HG02840 (cell line): ENCODE measurements around the gene ZDHHC11.
"Not testable (repeated sequence)": the region's sequence is repeated elsewhere in the genome, so short reads cannot be mapped to it uniquely, and the experiment has no call there.

ENCODE experiments used
- ATAC-seq: cut with Tn5 transposase; IDR thresholded peaks from one replicate; pipeline ENCODE4 v1.9.1; 2021; ENCODE audit warnings: mild to moderate bottlenecking, moderate library complexity, moderate number of reproducible peaks; ENCODE audit not compliant: unreplicated experiment, low FRiP score

ZDHHC11 gene

GRCh38 chr5:780571-780970 lies 70.2 kb downstream of the ZDHHC11 start:
- not testable (repeated sequence) for ATAC-seq

- ATAC-seq, result not testable (repeated sequence)
These were observed 71.8 kb downstream of the ZDHHC11 start for GRCh38 chr5:778967-779366.

- ATAC-seq, result not testable (repeated sequence)
These were observed 72.4 kb downstream of the ZDHHC11 start for GRCh38 chr5:778421-778820.

GRCh38 chr5:777756-778161 lies 73.0 kb downstream of the ZDHHC11 start:
- no peak for ATAC-seq

GRCh38 chr5:776862-777711 lies 73.7 kb downstream of the ZDHHC11 start:
- no peak for ATAC-seq

GRCh38 chr5:775961-776861 lies 74.6 kb downstream of the ZDHHC11 start:
- no peak for ATAC-seq

GRCh38 chr5:775595-775960 lies 75.2 kb downstream of the ZDHHC11 start:
- ATAC-seq, result not testable (repeated sequence)

- ATAC-seq, result not testable (repeated sequence)
These were observed 75.8 kb downstream of the ZDHHC11 start for GRCh38 chr5:774854-775505.

- ATAC-seq, result not testable (repeated sequence)
These were observed 76.5 kb downstream of the ZDHHC11 start for GRCh38 chr5:774304-774703.

- ATAC-seq, result no peak
These were observed 77.1 kb downstream of the ZDHHC11 start for GRCh38 chr5:773517-774264.

- ATAC-seq, result not testable (repeated sequence)
These were observed 77.9 kb downstream of the ZDHHC11 start for GRCh38 chr5:772931-773330.

- not testable (repeated sequence) for ATAC-seq
These were observed 78.3 kb downstream of the ZDHHC11 start for GRCh38 chr5:772547-772890.

- not testable (repeated sequence) for ATAC-seq
These were observed 78.8 kb downstream of the ZDHHC11 start for GRCh38 chr5:771841-772546.

- not testable (repeated sequence) for ATAC-seq
These were observed 79.6 kb downstream of the ZDHHC11 start for GRCh38 chr5:771087-771781.

GRCh38 chr5:770585-770984 lies 80.2 kb downstream of the ZDHHC11 start:
- not testable (repeated sequence) for ATAC-seq

- ATAC-seq, result not testable (repeated sequence)
These were observed 81.2 kb downstream of the ZDHHC11 start for GRCh38 chr5:769485-770145.

GRCh38 chr5:766666-767431 lies 83.9 kb downstream of the ZDHHC11 start:
- ATAC-seq, result no peak
